ENCODE measurements around the gene XG. TPM values are rescaled to one million over a fixed set of nuclear protein-coding genes. Genes with fewer than 3 reads are reported as not detected.
"Not testable (repeated sequence)": the region's sequence is repeated elsewhere in the genome, so short reads cannot be mapped to it uniquely, and the experiment has no call there.

XG gene
- total and polyA plus RNA-seq, 2 donors (not counting 3 experiments of a cell fraction or from before 2014, with no cell fraction given): 0.10 TPM; not detected in 1

DNA sequence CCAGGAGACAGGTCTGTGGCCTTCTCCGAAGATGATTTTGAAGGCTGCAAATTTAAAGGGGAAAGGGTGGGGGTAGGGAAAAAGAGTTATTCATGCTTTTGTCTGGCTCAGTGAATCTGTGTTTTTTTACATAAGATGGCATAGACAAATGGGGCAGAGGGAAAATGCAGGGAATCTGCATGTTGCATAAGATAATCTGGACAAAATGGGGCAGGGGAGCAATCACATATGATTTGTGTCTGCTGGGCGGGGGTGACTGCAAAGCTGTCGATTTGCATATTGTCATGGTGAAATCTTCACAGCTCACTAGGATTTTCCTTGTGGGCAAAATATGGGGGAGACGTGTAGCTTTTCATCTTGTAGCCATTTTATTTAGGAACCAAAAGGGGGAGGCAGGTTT lies 47.5 kb downstream of the XG start:
- no peak overlapping the region for H2AFZ ChIP-seq (ENCODE audit: low read depth, low read length)
- no peaks in the 10 kb centered on the region for H3K4me1 ChIP-seq (ENCODE audit: control insufficient read depth, extremely low read depth, insufficient read depth, low read length)
- no peaks in the 10 kb centered on the region for H4K20me1 ChIP-seq (replicated peaks; ENCODE audit: control insufficient read depth, extremely low read depth, insufficient read depth, low read length)
- BruUV-seq (replicated peaks): no TSS peak
- ChIA-PET POLR2A (no interaction called here), CTCF (no interaction called here)
- H3K4me2 ChIP-seq (ENCODE audit: insufficient read depth, low read length): no peak overlapping the region
- intact Hi-C loops (cut with micrococcal nuclease) (no loop called here), dilution Hi-C loops (cut with MboI; ENCODE audit: extremely low pct_ligation_motif_present, low sequenced_read_pairs) (no loop called here)
- TF ChIP-seq MYC (IDR thresholded peaks at IDR 0.05; ENCODE audit: low read depth, low read length) (no peak), GATA2 (IDR thresholded peaks at IDR 0.05; ENCODE audit: insufficient read depth, insufficient read length, low read depth, low read length) (no peak), POLR2AphosphoS5 (IDR thresholded peaks at IDR 0.05; ENCODE audit: insufficient read depth, low read depth, low read length) (no peak), JUN (IDR thresholded peaks at IDR 0.05; ENCODE audit: borderline replicate concordance, insufficient read depth, insufficient read length, low read depth) (no peak), CTCF (IDR thresholded peaks at IDR 0.05; ENCODE audit: extremely low read depth in 1 of 2, insufficient read depth in 1 of 2, low read depth in 1 of 2, low read length in 2 of 2) (no peak), EZH2 (IDR thresholded peaks at IDR 0.05; ENCODE audit: borderline replicate concordance, low read depth, low read length, severe bottlenecking) (no peak), FOS (IDR thresholded peaks at IDR 0.05; ENCODE audit: borderline replicate concordance, insufficient read depth, low read length) (no peak), POLR2A (IDR thresholded peaks at IDR 0.05; ENCODE audit: low read depth, low read length) (no peak)
- no peak for DNase-seq (ENCODE audit: low read depth, low spot score)
- H3K9me1 ChIP-seq (replicated peaks; ENCODE audit: control insufficient read depth, extremely low read depth, insufficient read depth, low read length): no peaks in the 10 kb centered on the region
- no peaks in the 10 kb centered on the region for H3K79me2 ChIP-seq (ENCODE audit: control insufficient read depth, insufficient read depth, low read length)
- no peaks in the 10 kb centered on the region for H3K36me3 ChIP-seq (ENCODE audit: control insufficient read depth in 2 of 2, extremely low read depth in 1 of 2, insufficient read depth in 2 of 2, low read length in 2 of 2)
- no peaks in the 10 kb centered on the region for H3K27me3 ChIP-seq (ENCODE audit: control insufficient read depth in 2 of 2, insufficient read depth in 2 of 2, low read length in 2 of 2)
- no peak overlapping the region for H3K9ac ChIP-seq (replicated peaks; ENCODE audit: extremely low read depth, insufficient read depth, low read length)
- no peak overlapping the region for H3K27ac ChIP-seq (ENCODE audit: insufficient read depth, low read depth, low read length)
- no peak for FAIRE-seq
- no peaks in the 10 kb centered on the region for H3K9me3 ChIP-seq (replicated peaks; ENCODE audit: control insufficient read depth, insufficient read depth, low read length)
- H3K4me3 ChIP-seq (replicated peaks in 1 of 3; ENCODE audit: insufficient read depth in 1 of 3, low read depth in 1 of 3, low read length in 3 of 3): no peak overlapping the region

- BruUV-seq (replicated peaks); H3K4me2 ChIP-seq (ENCODE audit: insufficient read depth, low read length); H3K36me3 ChIP-seq (ENCODE audit: control insufficient read depth in 2 of 2, extremely low read depth in 1 of 2, insufficient read depth in 2 of 2, low read length in 2 of 2); CTCF ChIA-PET; H3K4me3 ChIP-seq (replicated peaks in 1 of 3; ENCODE audit: insufficient read depth in 1 of 3, low read depth in 1 of 3, low read length in 3 of 3); H3K4me1 ChIP-seq (ENCODE audit: control insufficient read depth, extremely low read depth, insufficient read depth, low read length); H3K9me3 ChIP-seq (replicated peaks; ENCODE audit: control insufficient read depth, insufficient read depth, low read length); H3K79me2 ChIP-seq (ENCODE audit: control insufficient read depth, insufficient read depth, low read length); POLR2A ChIA-PET; dilution Hi-C loops (cut with MboI; ENCODE audit: extremely low pct_ligation_motif_present, low sequenced_read_pairs); intact Hi-C loops (cut with micrococcal nuclease); H3K27ac ChIP-seq (ENCODE audit: insufficient read depth, low read depth, low read length); H3K9me1 ChIP-seq (replicated peaks; ENCODE audit: control insufficient read depth, extremely low read depth, insufficient read depth, low read length); H2AFZ ChIP-seq (ENCODE audit: low read depth, low read length); DNase-seq (ENCODE audit: low read depth, low spot score); H3K9ac ChIP-seq (replicated peaks; ENCODE audit: extremely low read depth, insufficient read depth, low read length); FAIRE-seq; H3K27me3 ChIP-seq (ENCODE audit: control insufficient read depth in 2 of 2, insufficient read depth in 2 of 2, low read length in 2 of 2); H4K20me1 ChIP-seq (replicated peaks; ENCODE audit: control insufficient read depth, extremely low read depth, insufficient read depth, low read length): not testable (repeated sequence)
Observed at GRCh38 chrX:2799980-2800379, 48.1 kb downstream of the XG start.
